Measurements from ENCODE around the gene MED13L. TPM values are rescaled to one million over a fixed set of nuclear protein-coding genes. Genes with fewer than 3 reads are reported as not detected.

The MED13L gene
- polyA plus RNA-seq, 1 of the 3 experiments (the other 2 are of a cell fraction): 17.1 TPM

- peaks cover 24% of the 10 kb centered on the region for H4K20me1 ChIP-seq (ENCODE audit: insufficient read depth)
- H2AFZ ChIP-seq (ENCODE audit: low read depth): no peak overlapping the region
- no peak for DNase-seq
- no peak for TF ChIP-seq MXI1 (IDR thresholded peaks at IDR 0.05; ENCODE audit: low read depth, low read length)
- TF ChIP-seq RAD21 (IDR thresholded peaks at IDR 0.05; ENCODE audit: low read length): no peak
- TF ChIP-seq EP300 (IDR thresholded peaks at IDR 0.05; ENCODE audit: borderline replicate concordance in 1 of 2, low read depth in 1 of 2, low read length in 1 of 2): no peak
- no peak for TF ChIP-seq NFIC (IDR thresholded peaks at IDR 0.05; ENCODE audit: borderline replicate concordance)
- TF ChIP-seq RCOR1 (IDR thresholded peaks at IDR 0.05; ENCODE audit: low read length): no peak
- TF ChIP-seq GABPA (IDR thresholded peaks at IDR 0.05; ENCODE audit: low read depth): no peak
- TF ChIP-seq JUND (IDR thresholded peaks at IDR 0.05): no peak
- no peak for TF ChIP-seq ELF1 (IDR thresholded peaks at IDR 0.05)
- TF ChIP-seq USF2 (IDR thresholded peaks at IDR 0.05; ENCODE audit: borderline replicate concordance, low read depth, low read length): no peak
- no peak for TF ChIP-seq TAF1 (IDR thresholded peaks at IDR 0.05; ENCODE audit: borderline replicate concordance, low read depth, low read length)
- TF ChIP-seq RXRA (IDR thresholded peaks at IDR 0.05; ENCODE audit: borderline replicate concordance, low read depth): no peak
- TF ChIP-seq FOSL2 (IDR thresholded peaks at IDR 0.05; ENCODE audit: borderline replicate concordance, low read depth): no peak
- TF ChIP-seq YY1 (IDR thresholded peaks at IDR 0.05; ENCODE audit: low read depth): no peak
- no peak for TF ChIP-seq CHD2 (IDR thresholded peaks at IDR 0.05; ENCODE audit: low read length, partially characterized antibody)
- TF ChIP-seq ZBTB33 (IDR thresholded peaks at IDR 0.05; ENCODE audit: borderline replicate concordance, low read depth): no peak
- no peak for TF ChIP-seq CTCF (IDR thresholded peaks at IDR 0.05)
- TF ChIP-seq USF1 (IDR thresholded peaks at IDR 0.05; ENCODE audit: borderline replicate concordance, low read depth): no peak
- no peak for TF ChIP-seq TCF12 (IDR thresholded peaks at IDR 0.05)
- no peak for TF ChIP-seq NRF1 (IDR thresholded peaks at IDR 0.05; ENCODE audit: low read depth, low read length)
- no peak for TF ChIP-seq RFX5 (IDR thresholded peaks at IDR 0.05; ENCODE audit: low read length)
- POLR2A ChIA-PET: no interaction called here
- no peak overlapping the region for H3K4me2 ChIP-seq
- no peaks in the 10 kb centered on the region for H3K9me2 ChIP-seq
- no peaks in the 10 kb centered on the region for H3K27me3 ChIP-seq (ENCODE audit: insufficient read depth)
- no peak overlapping the region for H3K4me3 ChIP-seq (ENCODE audit: low read depth in 2 of 2, low read length in 1 of 2)
- 94% methylated on average over 2 of the region's 2 CpGs for WGBS (ENCODE audit: low lambda C conversion rate)
- H3K9ac ChIP-seq: no peak overlapping the region
- peaks cover 72% of the 10 kb centered on the region for H3K79me2 ChIP-seq (ENCODE audit: insufficient read depth)
- H3K27ac ChIP-seq (ENCODE audit: low read depth in 2 of 2, low read length in 1 of 2): no peak overlapping the region
- H3K9me3 ChIP-seq: no peaks in the 10 kb centered on the region
- H3F3A ChIP-seq (replicated peaks; ENCODE audit: insufficient read depth): peaks cover 12% of the 10 kb centered on the region
- CTCF ChIA-PET: interaction anchor here (0.9 to 2.6 kb wide), 5 partner anchors 13 to 715 kb away, joined by 3 to 8 read pairs (median 3); no protein-coding TSS in a partner anchor
- 0 out of 4 replicates have a peak, but pooled peaks cover 0 to 7% of the 10 kb centered on the region in 2 experiments for H3K4me1 ChIP-seq (ENCODE audit: control insufficient read depth in 1 of 2, insufficient read depth in 2 of 2, low read depth in 1 of 2, low read length in 1 of 2)
- peaks cover 38 to 69% of the 10 kb centered on the region in 2 experiments for H3K36me3 ChIP-seq (replicated peaks in 1 of 2; ENCODE audit: control insufficient read depth in 1 of 2, insufficient read depth in 2 of 2, low read length in 1 of 2)
These were observed 283.8 kb downstream of the MED13L start for GRCh38 chr12:115993737-115994136.

Measured in SK-N-SH (cell line).